ACC112 (cell line): Measurements from ENCODE around the gene ZDHHC20.

Source experiments
- H2AFZ ChIP-seq: fragments of 200-600 bp; sonication (generic); one replicate; pipeline ENCODE4 v1.6.0; 2017; ENCODE audit warnings: antibody characterized with exemption, low read length; ENCODE audit not compliant: unreplicated experiment
- H3K27ac ChIP-seq: fragments of 200-600 bp; sonication (generic); 2 replicates; pipeline ENCODE4 v1.5.1; 2014; ENCODE audit warnings: low read depth, mild to moderate bottlenecking, antibody characterized with exemption, low read length, moderate library complexity
- H3K27me3 ChIP-seq: fragments of 200-600 bp; sonication (generic); 2 replicates; pipeline ENCODE4 v1.6.1; 2014; ENCODE audit warnings: mild to moderate bottlenecking, antibody characterized with exemption, low read length, moderate library complexity, mixed read lengths; ENCODE audit not compliant: insufficient read depth
- H3K36me3 ChIP-seq: fragments of 200-600 bp; sonication (generic); 2 replicates; pipeline ENCODE4 v1.6.1; 2016; ENCODE audit warnings: mild to moderate bottlenecking, antibody characterized with exemption, low read length, moderate library complexity, mixed read lengths; ENCODE audit not compliant: insufficient read depth
- H3K4me1 ChIP-seq: fragments of 200-600 bp; sonication (generic); one replicate; pipeline ENCODE4 v1.6.1; 2016; ENCODE audit warnings: low read length, mixed read lengths; ENCODE audit not compliant: insufficient read depth, unreplicated experiment, control insufficient read depth
- H3K4me3 ChIP-seq: fragments of 200-600 bp; sonication (generic); 2 replicates; pipeline ENCODE4 v1.5.1; 2014; ENCODE audit warnings: mild to moderate bottlenecking, low read depth, low read length
- H3K79me2 ChIP-seq: fragments of 200-600 bp; sonication (generic); one replicate; pipeline ENCODE4 v1.6.0; 2016; ENCODE audit warnings: low read length; ENCODE audit not compliant: control insufficient read depth, unreplicated experiment, insufficient read depth

The ZDHHC20 gene

GRCh38 chr13:21458813-21459701, at the start of gene ZDHHC20:
Gene ZDHHC20, minus strand, starts transcription at chr13:21459303. Its CDS starts 132 bp downstream, at chr13:21459171.
- H2AFZ ChIP-seq: peak within 1 kb of the TSS; percentile 84
- H3K79me2 ChIP-seq: peaks cover 38% of the 10 kb centered on the region
- 0 out of 2 replicates have a peak, but pooled peaks cover 4% of the 10 kb centered on the region for H3K36me3 ChIP-seq
- H3K27me3 ChIP-seq: no peaks in the 10 kb centered on the region
- H3K4me1 ChIP-seq: peaks cover 12% of the 10 kb centered on the region
- peak within 1 kb of the TSS; percentile 47; the same call in 1 of the 2 replicates for H3K27ac ChIP-seq
- peak within 1 kb of the TSS; percentile 97 for H3K4me3 ChIP-seq

GRCh38 chr13:21504379-21504778, 45.3 kb upstream of the ZDHHC20 start:
- H3K27ac ChIP-seq: no peak overlapping the region
- no peak overlapping the region for H2AFZ ChIP-seq
- no peaks in the 10 kb centered on the region for H3K79me2 ChIP-seq
- H3K27me3 ChIP-seq: no peaks in the 10 kb centered on the region
- no peak overlapping the region for H3K4me3 ChIP-seq
- peaks cover 9% of the 10 kb centered on the region for H3K36me3 ChIP-seq
- H3K4me1 ChIP-seq: no peaks in the 10 kb centered on the region

- no peak overlapping the region for H2AFZ ChIP-seq
- no peaks in the 10 kb centered on the region for H3K79me2 ChIP-seq
- H3K27me3 ChIP-seq: no peaks in the 10 kb centered on the region
- peaks cover 7% of the 10 kb centered on the region for H3K36me3 ChIP-seq
- no peak overlapping the region for H3K4me3 ChIP-seq
- no peak overlapping the region for H3K27ac ChIP-seq
- no peaks in the 10 kb centered on the region for H3K4me1 ChIP-seq
These were observed 42.6 kb upstream of the ZDHHC20 start for GRCh38 chr13:21501686-21502085.

GRCh38 chr13:21486322-21486721, 27.2 kb upstream of the ZDHHC20 start:
- Histone ChIP-seq H3K4me3 (no peak overlapping the region), H3K27me3 (no peaks in the 10 kb centered on the region), H3K4me1 (no peaks in the 10 kb centered on the region), H3K27ac (no peak overlapping the region), H3K36me3 (peaks cover 9% of the 10 kb centered on the region; the same call in 1 of the 2 replicates), H3K79me2 (no peaks in the 10 kb centered on the region), H2AFZ (no peak overlapping the region)

- Histone ChIP-seq H3K79me2 (no peaks in the 10 kb centered on the region), H3K27ac (no peak overlapping the region), H3K4me3 (no peak overlapping the region), H2AFZ (no peak overlapping the region), H3K27me3 (no peaks in the 10 kb centered on the region), H3K4me1 (no peaks in the 10 kb centered on the region), H3K36me3 (no peaks in the 10 kb centered on the region)
These were observed 24.6 kb upstream of the ZDHHC20 start for GRCh38 chr13:21483748-21484147.

- H3K27me3 ChIP-seq: no peaks in the 10 kb centered on the region
- H3K4me3 ChIP-seq: no peak overlapping the region
- no peaks in the 10 kb centered on the region for H3K79me2 ChIP-seq
- no peak overlapping the region for H2AFZ ChIP-seq
- H3K27ac ChIP-seq: no peak overlapping the region
- no peaks in the 10 kb centered on the region for H3K4me1 ChIP-seq
- no peaks in the 10 kb centered on the region for H3K36me3 ChIP-seq
These were observed 22.3 kb upstream of the ZDHHC20 start for GRCh38 chr13:21481359-21481758.

GRCh38 chr13:21478881-21479808, 20.0 kb upstream of the ZDHHC20 start:
- Histone ChIP-seq H3K4me1 (no peaks in the 10 kb centered on the region), H3K4me3 (peak overlapping the region; percentile 68), H3K27me3 (no peaks in the 10 kb centered on the region), H3K27ac (no peak overlapping the region), H2AFZ (peak overlapping the region; percentile 63), H3K79me2 (no peaks in the 10 kb centered on the region), H3K36me3 (no peaks in the 10 kb centered on the region)

- H3K4me1 ChIP-seq: no peaks in the 10 kb centered on the region
- peak overlapping the region; percentile 83 for H2AFZ ChIP-seq
- H3K36me3 ChIP-seq: no peaks in the 10 kb centered on the region
- H3K4me3 ChIP-seq: peak overlapping the region; percentile 74
- H3K27me3 ChIP-seq: no peaks in the 10 kb centered on the region
- no peak overlapping the region for H3K27ac ChIP-seq
- H3K79me2 ChIP-seq: no peaks in the 10 kb centered on the region
These were observed 17.9 kb upstream of the ZDHHC20 start for GRCh38 chr13:21476893-21477472.

GRCh38 chr13:21475115-21475514, 16.0 kb upstream of the ZDHHC20 start:
- no peak overlapping the region for H2AFZ ChIP-seq
- H3K27me3 ChIP-seq: no peaks in the 10 kb centered on the region
- H3K27ac ChIP-seq: no peak overlapping the region

GRCh38 chr13:21470785-21471184, 11.7 kb upstream of the ZDHHC20 start:
- no peaks in the 10 kb centered on the region for H3K27me3 ChIP-seq
- no peaks in the 10 kb centered on the region for H3K36me3 ChIP-seq
- H3K27ac ChIP-seq: no peak overlapping the region
- no peaks in the 10 kb centered on the region for H3K4me1 ChIP-seq
- H3K4me3 ChIP-seq: no peak overlapping the region
- no peaks in the 10 kb centered on the region for H3K79me2 ChIP-seq
- no peak overlapping the region for H2AFZ ChIP-seq

More at GRCh38 chr13:21475115-21475514, 16.0 kb upstream of the ZDHHC20 start:
- Histone ChIP-seq H3K4me3 (no peak overlapping the region), H3K4me1 (no peaks in the 10 kb centered on the region), H3K79me2 (no peaks in the 10 kb centered on the region), H3K36me3 (no peaks in the 10 kb centered on the region)
